SK-MEL-5 (cell line): Measurements from ENCODE around the gene TSTD2. TPM values are rescaled to one million over a fixed set of nuclear protein-coding genes. Genes with fewer than 3 reads are reported as not detected.
A peak's percentile ranks its signal among the peaks of the same experiment; 100 is the strongest.

ENCODE experiments used
- DNase-seq: peaks from one replicate; pipeline ENCODE4 v3.0.0-alpha.2; 2016; ENCODE audit warnings: low read depth, low spot score
- in situ Hi-C: cut with HindIII; loops from 2 replicates; pipeline ENCODE4 v1.10.0; 2016; ENCODE audit warnings: low sequenced_read_pairs, high pct_unique_total_duplicates, low pct_unique_long_range_greater_than_20kb
- polyA plus RNA-seq, 2 experiments: library from polyadenylated mRNA; depleted of rRNA; stranded (reverse); fragments of >200 nt; gene quantifications; 2 replicates each; pipeline ENCODE4 v1.2.3, GENCODE V29; 2015
- total RNA-seq: library from RNA; depleted of rRNA; stranded (reverse); fragments of >200 nt; shearing (Covaris generic); gene quantifications from 2 replicates; pipeline ENCODE4 v1.2.3, GENCODE V29; 2014; rRNA removed

Gene TSTD2
- total RNA-seq, result 17.7 and 17.9 TPM in 2 replicates
- 14.9 and 19.8 TPM in 2 replicates for polyA plus RNA-seq (2015; cell fraction: cytosol; rRNA removed)
- polyA plus RNA-seq (2015; cell fraction: nucleus; rRNA removed), result 63.4 and 67.0 TPM in 2 replicates

GRCh38 chr9:97632985-97633858 is at the start of gene TSTD2, which contains the start of gene NCBP1:
TSS of gene TSTD2 (minus strand) at chr9:97633368. CDS start at chr9:97627562, 5,806 bp downstream.
TSS of gene NCBP1 (plus strand) at chr9:97633821. CDS start at chr9:97633882, 61 bp downstream.
- in situ Hi-C loops, result loop anchor here (25.0 kb wide), 1 partner anchor 171 kb away; no protein-coding TSS in a partner anchor

GRCh38 chr9:97682242-97682641 is 49.1 kb upstream of the TSTD2 start:
- no peak for DNase-seq
- in situ Hi-C loops, result no loop called here

More at GRCh38 chr9:97632985-97633858, at the start of gene TSTD2, which contains the start of gene NCBP1:
- peak; percentile 98 for DNase-seq

GRCh38 chr9:97675655-97676054 is 42.5 kb upstream of the TSTD2 start:
- no peak for DNase-seq
- in situ Hi-C loops, result no loop called here

GRCh38 chr9:97673922-97674321 is 40.8 kb upstream of the TSTD2 start:
- in situ Hi-C loops, result no loop called here
- no peak for DNase-seq

- in situ Hi-C loops, result no loop called here
- no peak for DNase-seq
Measured at GRCh38 chr9:97672403-97672802, 39.2 kb upstream of the TSTD2 start.

- in situ Hi-C loops, result no loop called here
- DNase-seq, result no peak
Measured at GRCh38 chr9:97670586-97670985, 37.4 kb upstream of the TSTD2 start.

GRCh38 chr9:97668485-97668884 is 35.3 kb upstream of the TSTD2 start:
- in situ Hi-C loops, result no loop called here
- no peak for DNase-seq

- in situ Hi-C loops, result no loop called here
- DNase-seq, result no peak
Measured at GRCh38 chr9:97666907-97667686, 33.9 kb upstream of the TSTD2 start.

- in situ Hi-C loops, result no loop called here
- no peak for DNase-seq
Measured at GRCh38 chr9:97665742-97666141, 32.6 kb upstream of the TSTD2 start.

GRCh38 chr9:97660847-97661246 is 27.7 kb upstream of the TSTD2 start:
- no peak for DNase-seq
- in situ Hi-C loops, result no loop called here

- no peak for DNase-seq
- in situ Hi-C loops, result no loop called here
Measured at GRCh38 chr9:97660340-97660739, 27.2 kb upstream of the TSTD2 start.

GRCh38 chr9:97659771-97660170 is 26.6 kb upstream of the TSTD2 start:
- in situ Hi-C loops, result no loop called here
- no peak for DNase-seq

GRCh38 chr9:97658707-97659106 is 25.5 kb upstream of the TSTD2 start:
- no peak for DNase-seq
- in situ Hi-C loops, result no loop called here

- in situ Hi-C loops, result no loop called here
Measured at GRCh38 chr9:97651646-97652045, 18.5 kb upstream of the TSTD2 start.

GRCh38 chr9:97647996-97648395 is 14.8 kb upstream of the TSTD2 start:
- in situ Hi-C loops, result loop anchor here (25.0 kb wide), 1 partner anchor 186 kb away; no protein-coding TSS in a partner anchor
- DNase-seq, result no peak

More at GRCh38 chr9:97651646-97652045, 18.5 kb upstream of the TSTD2 start:
- no peak for DNase-seq

- DNase-seq, result no peak
- in situ Hi-C loops, result loop anchor here (25.0 kb wide), 1 partner anchor 183 kb away; no protein-coding TSS in a partner anchor
Measured at GRCh38 chr9:97645720-97646119, 12.6 kb upstream of the TSTD2 start.

GRCh38 chr9:97640325-97640724 is 7.2 kb upstream of the TSTD2 start:
- in situ Hi-C loops, result loop anchor here (25.0 kb wide), 1 partner anchor 178 kb away; no protein-coding TSS in a partner anchor
- DNase-seq, result no peak

- in situ Hi-C loops, result loop anchor here (25.0 kb wide), 1 partner anchor 176 kb away; no protein-coding TSS in a partner anchor
- DNase-seq, result peak; percentile 31
Measured at GRCh38 chr9:97638666-97639065, 5.5 kb upstream of the TSTD2 start.
